Esophagus muscularis mucosa (tissue), 3 donors: ENCODE measurements around the gene NEO1.

Source experiments
- POLR2A ChIP-seq: fragments of 450-650 bp; IDR thresholded peaks from one replicate; pipeline ENCODE4 v1.6.1; 2017; ENCODE audit warnings: antibody characterized with exemption, moderate library complexity, mild to moderate bottlenecking, low read depth
- POLR2AphosphoS5 ChIP-seq, 2 donors: sonication (generic); formaldehyde crosslinking; IDR thresholded peaks; one replicate each; pipeline ENCODE4 v1.6.1; 2017; ENCODE audit warnings: antibody characterized with exemption in 2 of 2
- TF ChIP-seq, protein P1 (sequence below), 3 experiments: fragments of 200-600 bp in 2 of 3; fragments of 450-650 bp in 1 of 3; sonication (generic) in 2 of 3; IDR thresholded peaks; one replicate each; pipeline ENCODE4 v1.5.1; 2017 to 2019; ENCODE audit warnings: antibody characterized with exemption in 3 of 3, mild to moderate bottlenecking in 2 of 3, moderate library complexity in 1 of 3

DNA sequence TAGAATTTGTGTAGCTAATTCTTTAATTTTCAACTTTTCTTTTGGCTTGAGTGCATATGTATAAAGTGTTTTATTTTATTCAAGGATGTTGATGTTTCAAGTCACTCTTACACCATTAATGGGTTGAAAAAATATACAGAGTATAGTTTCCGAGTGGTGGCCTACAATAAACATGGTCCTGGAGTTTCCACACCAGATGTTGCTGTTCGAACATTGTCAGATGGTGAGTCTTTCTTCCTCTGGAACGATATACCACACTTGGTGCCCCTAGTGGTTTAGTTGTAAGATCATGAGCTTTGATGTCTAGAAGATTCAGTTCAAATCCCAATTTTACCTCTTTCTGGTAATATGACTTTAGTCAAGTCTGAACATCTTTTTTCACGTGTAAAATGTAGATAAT is 197.2 kb downstream of the NEO1 start:
- no peak for TF ChIP-seq POLR2A
- TF ChIP-seq, protein P1, sequence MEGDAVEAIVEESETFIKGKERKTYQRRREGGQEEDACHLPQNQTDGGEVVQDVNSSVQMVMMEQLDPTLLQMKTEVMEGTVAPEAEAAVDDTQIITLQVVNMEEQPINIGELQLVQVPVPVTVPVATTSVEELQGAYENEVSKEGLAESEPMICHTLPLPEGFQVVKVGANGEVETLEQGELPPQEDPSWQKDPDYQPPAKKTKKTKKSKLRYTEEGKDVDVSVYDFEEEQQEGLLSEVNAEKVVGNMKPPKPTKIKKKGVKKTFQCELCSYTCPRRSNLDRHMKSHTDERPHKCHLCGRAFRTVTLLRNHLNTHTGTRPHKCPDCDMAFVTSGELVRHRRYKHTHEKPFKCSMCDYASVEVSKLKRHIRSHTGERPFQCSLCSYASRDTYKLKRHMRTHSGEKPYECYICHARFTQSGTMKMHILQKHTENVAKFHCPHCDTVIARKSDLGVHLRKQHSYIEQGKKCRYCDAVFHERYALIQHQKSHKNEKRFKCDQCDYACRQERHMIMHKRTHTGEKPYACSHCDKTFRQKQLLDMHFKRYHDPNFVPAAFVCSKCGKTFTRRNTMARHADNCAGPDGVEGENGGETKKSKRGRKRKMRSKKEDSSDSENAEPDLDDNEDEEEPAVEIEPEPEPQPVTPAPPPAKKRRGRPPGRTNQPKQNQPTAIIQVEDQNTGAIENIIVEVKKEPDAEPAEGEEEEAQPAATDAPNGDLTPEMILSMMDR (IDR thresholded peaks at IDR 0.05), result no peak
- no peak for TF ChIP-seq POLR2AphosphoS5 (IDR thresholded peaks at IDR 0.05)
